ENCODE measurements around the gene CRACR2B.

The CRACR2B gene

GRCh38 chr11:869399-870126 is 41.8 kb downstream of the CRACR2B start:
- H3K9me3 ChIP-seq: no peaks in the 10 kb centered on the region
- no peaks in the 10 kb centered on the region for H3K27me3 ChIP-seq
- no peak overlapping the region for H3K4me3 ChIP-seq (ENCODE audit: low read depth, low read length)
- H3K36me3 ChIP-seq: no peaks in the 10 kb centered on the region; the same call in 1 of the 2 replicates
- no peaks in the 10 kb centered on the region for H3K4me1 ChIP-seq
- no peak for TF ChIP-seq CTCF (IDR thresholded peaks at IDR 0.05; ENCODE audit: low read depth, low read length)
- no peak for DNase-seq

GRCh38 chr11:870127-870413 is 42.4 kb downstream of the CRACR2B start:
- no peak for DNase-seq
- no peaks in the 10 kb centered on the region for H3K4me1 ChIP-seq
- no peaks in the 10 kb centered on the region for H3K27me3 ChIP-seq
- H3K9me3 ChIP-seq: no peaks in the 10 kb centered on the region
- no peak overlapping the region for H3K4me3 ChIP-seq (ENCODE audit: low read depth, low read length)
- peak; percentile 17; the same call in 1 of the 2 replicates for TF ChIP-seq CTCF (IDR thresholded peaks at IDR 0.05; ENCODE audit: low read depth, low read length)
- no peaks in the 10 kb centered on the region; the same call in 1 of the 2 replicates for H3K36me3 ChIP-seq

- DNase-seq: no peak
- Histone ChIP-seq H3K4me3 (ENCODE audit: low read depth, low read length) (no peak overlapping the region), H3K36me3 (no peaks in the 10 kb centered on the region; the same call in 1 of the 2 replicates), H3K9me3 (no peaks in the 10 kb centered on the region), H3K27me3 (no peaks in the 10 kb centered on the region), H3K4me1 (no peaks in the 10 kb centered on the region)
- TF ChIP-seq CTCF (IDR thresholded peaks at IDR 0.05; ENCODE audit: low read depth, low read length): no peak
Measured at GRCh38 chr11:870418-870817, 42.7 kb downstream of the CRACR2B start.

DNA sequence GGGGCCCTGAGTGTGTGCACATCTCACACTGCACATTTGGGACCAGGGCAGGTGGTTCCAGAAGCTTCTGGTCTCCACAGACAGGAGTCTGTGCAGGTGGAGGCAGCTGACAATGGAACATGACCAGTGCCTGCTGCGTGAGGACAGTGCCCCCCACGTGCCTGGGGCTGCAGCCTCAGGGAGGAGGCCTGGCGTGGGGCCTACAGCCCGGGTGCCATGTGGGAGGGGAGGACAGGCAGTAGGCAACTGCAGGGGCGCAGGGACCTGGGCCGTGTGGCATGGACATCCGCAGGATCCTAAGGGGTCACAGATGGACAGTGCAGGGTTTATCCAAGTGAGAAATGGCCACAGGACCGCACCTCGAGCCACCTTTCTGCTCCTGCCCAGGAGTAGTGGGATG is 43.8 kb downstream of the CRACR2B start:
- H3K4me3 ChIP-seq (ENCODE audit: low read depth, low read length): no peak overlapping the region
- TF ChIP-seq CTCF (IDR thresholded peaks at IDR 0.05; ENCODE audit: low read depth, low read length): no peak

GRCh38 chr11:872799-873198 is 45.1 kb downstream of the CRACR2B start:
- H3K4me1 ChIP-seq: no peaks in the 10 kb centered on the region
- no peaks in the 10 kb centered on the region; the same call in 1 of the 2 replicates for H3K36me3 ChIP-seq
- H3K4me3 ChIP-seq (ENCODE audit: low read depth, low read length): no peak overlapping the region
- no peak for TF ChIP-seq CTCF (IDR thresholded peaks at IDR 0.05; ENCODE audit: low read depth, low read length)
- no peaks in the 10 kb centered on the region for H3K9me3 ChIP-seq
- no peaks in the 10 kb centered on the region for H3K27me3 ChIP-seq
- no peak for DNase-seq

More for the DNA sequence above, 43.8 kb downstream of the CRACR2B start:
- H3K27me3 ChIP-seq: no peaks in the 10 kb centered on the region
- H3K9me3 ChIP-seq: no peaks in the 10 kb centered on the region
- no peak for DNase-seq
- H3K36me3 ChIP-seq: no peaks in the 10 kb centered on the region; the same call in 1 of the 2 replicates
- H3K4me1 ChIP-seq: no peaks in the 10 kb centered on the region

GRCh38 chr11:873706-874105 is 46.0 kb downstream of the CRACR2B start:
- no peak for TF ChIP-seq CTCF (IDR thresholded peaks at IDR 0.05; ENCODE audit: low read depth, low read length)
- DNase-seq: no peak
- H3K4me1 ChIP-seq: no peaks in the 10 kb centered on the region
- no peaks in the 10 kb centered on the region for H3K9me3 ChIP-seq
- no peaks in the 10 kb centered on the region; the same call in 1 of the 2 replicates for H3K36me3 ChIP-seq
- no peaks in the 10 kb centered on the region for H3K27me3 ChIP-seq
- H3K4me3 ChIP-seq (ENCODE audit: low read depth, low read length): no peak overlapping the region

All from BE2C (cell line).